Measurements from ENCODE around the gene CRAMP1.
"Not testable (repeated sequence)": the region's sequence is repeated elsewhere in the genome, so short reads cannot be mapped to it uniquely, and the experiment has no call there.

CRAMP1 gene

DNA sequence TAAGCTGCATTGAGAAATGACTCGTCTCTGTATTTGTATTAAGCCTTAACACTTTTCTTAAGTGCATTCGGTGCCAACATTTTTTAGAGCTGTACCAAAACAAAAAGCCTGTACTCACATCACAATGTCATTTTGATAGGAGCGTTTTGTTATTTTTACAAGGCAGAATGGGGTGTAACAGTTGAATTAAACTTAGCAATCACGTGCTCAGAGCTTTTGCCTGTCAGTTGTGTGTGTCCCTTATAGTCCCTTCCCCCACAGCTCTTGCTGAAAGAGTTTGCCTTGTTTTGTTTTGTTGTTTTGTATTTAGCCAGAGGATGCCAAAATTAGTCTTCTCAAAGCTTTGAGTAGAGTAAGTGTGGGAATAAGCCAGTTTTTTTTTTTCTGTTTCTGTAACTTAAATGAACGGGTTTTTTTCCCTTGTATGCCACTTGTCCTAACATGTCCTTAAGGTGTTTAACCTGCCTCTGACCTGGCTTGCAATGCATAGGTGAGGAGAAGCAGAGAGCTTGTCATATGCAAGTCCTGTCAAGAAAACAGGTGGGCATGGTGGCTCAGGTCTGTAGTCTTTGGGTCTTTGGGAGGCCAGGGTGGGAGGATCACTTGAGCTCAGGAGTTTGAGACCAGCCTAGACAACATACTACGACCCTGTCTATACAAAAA lies 89.2 kb downstream of the CRAMP1 start:
- Histone ChIP-seq H3K9me3 (ENCODE audit: control insufficient read depth, low read length) (peaks cover 6% of the 10 kb centered on the region), H3K4me3 (ENCODE audit: extremely low read depth, insufficient read depth, low read length, poor library complexity, severe bottlenecking) (no peak overlapping the region), H3K4me1 (ENCODE audit: control insufficient read depth, insufficient read depth, low read length, poor library complexity, severe bottlenecking) (peaks cover 2% of the 10 kb centered on the region), H3K27ac (ENCODE audit: low read depth, low read length, severe bottlenecking) (peak overlapping the region; percentile 16), H3K36me3 (ENCODE audit: control insufficient read depth, insufficient read depth, low read length) (peaks cover 69% of the 10 kb centered on the region)
- WGBS, 2 experiments (ENCODE audit: insufficient coverage in 2 of 2): 95 to 98% methylated on average over 4 of the region's 6 CpGs

DNA sequence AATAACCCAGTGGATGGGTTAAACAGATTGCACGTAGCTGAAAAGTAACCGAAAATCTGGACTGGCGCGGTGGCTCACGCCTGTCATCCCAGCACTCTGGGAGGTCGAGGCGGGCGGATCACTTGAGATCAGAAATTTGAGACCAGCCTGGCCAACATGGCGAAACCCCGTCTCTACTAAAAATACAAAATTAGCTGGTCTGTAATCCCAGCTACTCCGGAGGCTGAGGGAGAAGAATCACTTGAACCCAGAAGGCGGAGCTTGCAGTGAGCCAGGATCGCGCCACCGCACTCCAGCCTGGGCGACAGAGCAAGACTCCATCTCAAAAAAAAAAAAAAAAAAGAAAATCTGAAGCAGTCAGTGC lies 93.1 kb downstream of the CRAMP1 start:
- peaks cover 38% of the 10 kb centered on the region for H3K36me3 ChIP-seq (ENCODE audit: control insufficient read depth, insufficient read depth, low read length)
- H3K4me1 ChIP-seq (ENCODE audit: control insufficient read depth, insufficient read depth, low read length, poor library complexity, severe bottlenecking): peaks cover 23% of the 10 kb centered on the region
- WGBS, 2 experiments (ENCODE audit: insufficient coverage in 2 of 2): 1% methylated on average over 7 to 9 of the region's 16 CpGs
- not testable (repeated sequence) for H3K9me3 ChIP-seq (ENCODE audit: control insufficient read depth, low read length)
- H3K27ac ChIP-seq (ENCODE audit: low read depth, low read length, severe bottlenecking): peak overlapping the region; percentile 93
- H3K4me3 ChIP-seq (ENCODE audit: extremely low read depth, insufficient read depth, low read length, poor library complexity, severe bottlenecking): peak overlapping the region; percentile 95

DNA sequence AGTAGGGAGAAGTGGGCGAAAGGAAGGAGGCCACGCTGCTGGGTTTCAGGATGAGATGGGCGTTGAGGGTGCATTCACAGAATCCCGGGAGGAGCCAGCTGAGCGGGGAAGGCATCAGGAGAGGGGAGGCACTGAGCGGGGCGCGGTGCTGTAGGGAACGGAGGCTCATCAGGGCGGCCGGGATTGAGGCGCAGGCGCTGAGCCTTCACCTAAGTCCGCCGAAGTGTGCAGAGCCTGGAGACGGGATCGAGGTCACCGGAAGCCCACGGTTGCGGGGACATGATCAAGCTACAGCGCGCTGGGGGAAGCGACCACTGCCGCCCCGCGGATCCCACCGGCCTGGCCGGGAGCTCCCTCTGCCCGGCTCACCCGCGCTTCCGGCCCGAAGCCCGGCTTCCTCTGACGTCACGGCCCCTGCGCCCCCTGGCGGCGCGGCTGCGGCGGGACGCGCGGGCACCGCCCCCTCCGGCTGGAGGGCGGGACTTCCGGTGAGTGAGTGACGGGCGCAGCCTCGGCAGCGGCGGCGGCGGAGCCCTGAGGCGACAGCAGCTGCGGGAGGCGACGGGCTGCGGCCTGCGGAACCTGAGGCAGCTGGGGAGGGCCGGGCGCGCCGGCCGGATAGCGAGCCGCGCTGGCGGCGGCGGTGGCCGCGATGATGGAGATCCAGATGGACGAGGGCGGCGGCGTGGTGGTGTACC lies 93.7 kb downstream of the CRAMP1 start, which contains the start of gene MAPK8IP3:
Gene MAPK8IP3, plus strand, starts transcription at position 508 of the 698 bp plus-strand sequence. Its CDS starts 145 bp downstream, at position 653.
- Histone ChIP-seq H3K4me1 (ENCODE audit: control insufficient read depth, insufficient read depth, low read length, poor library complexity, severe bottlenecking) (peaks cover 21% of the 10 kb centered on the region), H3K36me3 (ENCODE audit: control insufficient read depth, insufficient read depth, low read length) (peaks cover 33% of the 10 kb centered on the region), H3K9me3 (ENCODE audit: control insufficient read depth, low read length) (no peaks in the 10 kb centered on the region), H3K4me3 (ENCODE audit: extremely low read depth, insufficient read depth, low read length, poor library complexity, severe bottlenecking) (peak within 1 kb of the TSS; percentile 95), H3K27ac (ENCODE audit: low read depth, low read length, severe bottlenecking) (peak within 1 kb of the TSS; percentile 93)
- 0% methylated on average over 61 to 71 of the region's 79 CpGs for WGBS, 2 experiments (ENCODE audit: insufficient coverage in 2 of 2)

DNA sequence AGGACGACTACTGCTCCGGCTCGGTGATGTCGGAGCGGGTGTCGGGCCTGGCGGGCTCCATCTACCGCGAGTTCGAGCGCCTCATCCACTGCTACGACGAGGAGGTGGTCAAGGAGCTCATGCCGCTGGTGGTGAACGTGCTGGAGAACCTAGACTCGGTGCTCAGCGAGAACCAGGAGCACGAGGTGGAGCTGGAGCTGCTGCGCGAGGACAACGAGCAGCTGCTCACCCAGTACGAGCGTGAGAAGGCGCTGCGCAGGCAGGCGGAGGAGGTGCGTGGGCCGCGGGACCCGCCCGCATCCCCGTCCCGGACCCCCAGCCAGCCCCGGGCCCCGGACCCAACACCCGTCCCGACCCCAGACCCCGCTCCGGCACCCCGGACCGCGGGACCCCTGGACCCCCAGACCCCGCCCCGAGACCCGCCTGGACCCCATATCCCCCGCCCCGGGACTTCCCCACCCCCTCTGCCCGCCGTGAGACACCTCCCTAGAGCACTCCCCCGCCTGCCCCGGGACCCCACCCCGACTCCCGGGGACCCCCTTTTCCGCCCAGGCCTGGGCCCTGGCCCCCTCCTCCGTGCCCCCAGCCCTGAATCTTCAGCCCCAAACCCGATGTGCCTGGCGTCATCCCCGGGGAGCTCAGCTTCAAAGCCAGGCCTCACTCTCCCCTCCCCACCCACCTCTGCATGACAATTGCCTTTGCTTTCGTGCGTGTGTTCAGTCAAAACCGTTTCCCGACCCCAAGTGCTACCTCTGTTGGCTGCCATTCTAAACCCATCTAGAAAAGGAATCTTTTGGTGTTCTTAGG lies 94.4 kb downstream of the CRAMP1 start:
- Histone ChIP-seq H3K9me3 (ENCODE audit: control insufficient read depth, low read length) (no peaks in the 10 kb centered on the region), H3K4me1 (ENCODE audit: control insufficient read depth, insufficient read depth, low read length, poor library complexity, severe bottlenecking) (peaks cover 21% of the 10 kb centered on the region), H3K27ac (ENCODE audit: low read depth, low read length, severe bottlenecking) (peak overlapping the region; percentile 16), H3K4me3 (ENCODE audit: extremely low read depth, insufficient read depth, low read length, poor library complexity, severe bottlenecking) (peak overlapping the region; percentile 95), H3K36me3 (ENCODE audit: control insufficient read depth, insufficient read depth, low read length) (peaks cover 26% of the 10 kb centered on the region)
- WGBS, 2 experiments (ENCODE audit: insufficient coverage in 2 of 2): 0 to 1% methylated on average over 36 to 42 of the region's 62 CpGs

DNA sequence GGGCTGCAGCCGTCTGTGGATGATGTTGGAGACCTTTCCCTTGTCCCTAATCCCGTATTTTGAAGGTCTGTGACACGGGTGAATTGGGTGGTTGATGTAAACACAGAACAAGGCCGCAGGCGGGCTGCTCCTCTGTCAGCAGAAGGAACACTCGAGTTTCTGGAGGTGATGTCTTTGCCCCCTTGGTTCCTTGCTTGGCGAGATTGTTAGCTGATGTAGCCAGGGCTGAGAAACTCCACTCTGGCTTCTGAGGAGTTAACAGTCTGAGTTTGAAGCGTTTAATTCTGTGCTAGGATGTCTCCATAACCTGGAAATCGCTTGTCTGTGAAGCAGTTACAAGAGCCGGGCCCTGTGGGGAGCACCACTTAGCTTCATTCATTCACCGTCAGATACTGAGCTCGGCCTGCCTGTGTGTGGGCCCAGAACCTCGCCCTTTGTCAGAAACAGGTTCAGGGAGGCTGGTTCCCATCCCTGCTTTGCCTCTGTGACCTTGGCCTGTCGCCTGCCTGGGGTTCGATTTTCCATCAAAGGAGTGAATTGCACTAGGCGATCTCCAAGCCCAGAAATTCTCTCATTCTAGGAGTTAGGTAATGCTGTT lies 95.1 kb downstream of the CRAMP1 start:
- peak overlapping the region; percentile 95 for H3K4me3 ChIP-seq (ENCODE audit: extremely low read depth, insufficient read depth, low read length, poor library complexity, severe bottlenecking)
- peak overlapping the region; percentile 6 for H3K27ac ChIP-seq (ENCODE audit: low read depth, low read length, severe bottlenecking)
- no peaks in the 10 kb centered on the region for H3K9me3 ChIP-seq (ENCODE audit: control insufficient read depth, low read length)
- H3K36me3 ChIP-seq (ENCODE audit: control insufficient read depth, insufficient read depth, low read length): peaks cover 19% of the 10 kb centered on the region
- H3K4me1 ChIP-seq (ENCODE audit: control insufficient read depth, insufficient read depth, low read length, poor library complexity, severe bottlenecking): peaks cover 21% of the 10 kb centered on the region
- 42 to 53% methylated on average over 13 to 16 of the region's 16 CpGs for WGBS, 2 experiments (ENCODE audit: insufficient coverage in 2 of 2)

DNA sequence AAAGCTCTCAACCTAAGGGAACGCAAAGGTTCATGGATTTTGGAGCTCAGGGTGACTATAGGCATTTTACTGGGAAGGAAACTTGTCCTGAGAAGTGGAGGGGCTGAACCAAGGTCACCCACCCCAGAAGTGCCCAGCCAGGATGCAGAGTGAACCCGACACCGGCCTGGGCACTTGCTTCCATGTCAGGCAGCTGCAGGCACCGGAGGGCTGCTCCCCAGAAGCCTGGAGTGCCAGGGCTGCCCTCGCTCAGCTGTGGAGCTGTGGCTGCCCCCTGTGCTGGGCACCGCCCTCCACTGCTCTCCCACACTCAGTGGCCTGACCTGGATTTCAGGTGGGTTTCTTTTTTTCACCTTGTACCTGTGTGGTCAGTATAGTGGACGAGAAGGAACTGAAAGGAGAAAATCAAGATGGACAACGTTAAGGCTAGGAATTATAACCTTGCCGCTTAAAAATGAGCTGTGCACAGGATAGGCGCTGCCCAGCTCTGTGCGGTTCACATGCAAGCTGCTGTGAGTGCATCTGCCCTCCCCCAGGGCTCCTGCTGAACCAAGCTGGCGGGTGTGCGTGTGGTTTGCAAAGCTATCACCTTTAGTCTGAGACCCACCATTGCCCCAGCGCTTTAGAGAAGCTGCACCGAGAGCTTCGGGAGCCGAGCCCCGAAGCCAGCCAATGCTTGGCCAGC lies 96.1 kb downstream of the CRAMP1 start:
- Histone ChIP-seq H3K27ac (ENCODE audit: low read depth, low read length, severe bottlenecking) (no peak overlapping the region), H3K36me3 (ENCODE audit: control insufficient read depth, insufficient read depth, low read length) (peaks cover 9% of the 10 kb centered on the region), H3K4me1 (ENCODE audit: control insufficient read depth, insufficient read depth, low read length, poor library complexity, severe bottlenecking) (peaks cover 29% of the 10 kb centered on the region), H3K9me3 (ENCODE audit: control insufficient read depth, low read length) (no peaks in the 10 kb centered on the region), H3K4me3 (ENCODE audit: extremely low read depth, insufficient read depth, low read length, poor library complexity, severe bottlenecking) (no peak overlapping the region)
- 92 to 93% methylated on average over 14 to 18 of the region's 18 CpGs for WGBS, 2 experiments (ENCODE audit: insufficient coverage in 2 of 2)

DNA sequence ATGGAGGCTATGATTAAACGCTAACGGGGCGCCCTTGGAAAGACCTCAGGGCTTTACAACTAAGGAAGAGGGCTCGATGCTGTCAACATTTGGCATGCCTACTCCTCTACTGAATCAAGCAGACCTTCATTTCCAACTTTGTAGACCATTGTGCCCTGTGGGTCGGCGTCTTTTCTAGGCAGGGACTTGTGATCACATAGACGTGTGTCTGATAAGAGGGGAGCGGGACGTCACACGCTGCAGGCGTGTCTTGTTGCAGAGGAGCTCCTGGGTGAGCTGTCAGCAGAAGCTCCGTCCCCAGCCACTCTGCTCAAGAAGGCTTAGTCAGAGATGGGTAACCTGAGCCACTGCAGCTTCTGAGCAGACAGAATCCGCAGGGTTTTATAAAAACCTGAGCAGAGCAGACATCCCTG lies 96.6 kb downstream of the CRAMP1 start:
- Histone ChIP-seq H3K27ac (ENCODE audit: low read depth, low read length, severe bottlenecking) (no peak overlapping the region), H3K4me1 (ENCODE audit: control insufficient read depth, insufficient read depth, low read length, poor library complexity, severe bottlenecking) (peaks cover 30% of the 10 kb centered on the region), H3K36me3 (ENCODE audit: control insufficient read depth, insufficient read depth, low read length) (peaks cover 7% of the 10 kb centered on the region), H3K4me3 (ENCODE audit: extremely low read depth, insufficient read depth, low read length, poor library complexity, severe bottlenecking) (no peak overlapping the region), H3K9me3 (ENCODE audit: control insufficient read depth, low read length) (no peaks in the 10 kb centered on the region)
- 92 to 94% methylated on average over 13 of the region's 13 CpGs for WGBS, 2 experiments (ENCODE audit: insufficient coverage in 2 of 2)

DNA sequence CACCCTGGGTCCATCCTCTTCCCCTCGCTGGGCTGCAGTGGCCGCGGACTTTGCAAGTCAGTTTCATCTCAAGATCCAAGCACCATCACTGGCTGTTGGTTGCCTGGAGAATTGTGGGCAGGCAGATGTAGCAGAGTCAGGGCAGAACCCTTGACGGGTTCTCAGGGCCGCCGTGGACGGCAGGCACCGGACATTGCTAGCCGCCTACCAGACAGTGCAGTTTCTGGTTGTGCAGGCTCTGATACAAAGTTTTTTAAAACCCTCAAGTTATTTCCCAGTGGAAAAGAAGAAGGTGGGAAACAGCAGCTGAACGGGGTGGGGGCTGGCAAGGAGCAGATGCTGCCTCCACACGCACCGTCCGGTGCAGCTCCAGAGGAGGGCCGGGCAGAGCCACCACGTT lies 97.2 kb downstream of the CRAMP1 start:
- no peak overlapping the region for H3K27ac ChIP-seq (ENCODE audit: low read depth, low read length, severe bottlenecking)
- 94 to 98% methylated on average over 13 to 15 of the region's 15 CpGs for WGBS, 2 experiments (ENCODE audit: insufficient coverage in 2 of 2)
- peaks cover 30% of the 10 kb centered on the region for H3K4me1 ChIP-seq (ENCODE audit: control insufficient read depth, insufficient read depth, low read length, poor library complexity, severe bottlenecking)
- H3K9me3 ChIP-seq (ENCODE audit: control insufficient read depth, low read length): no peaks in the 10 kb centered on the region
- peaks cover 7% of the 10 kb centered on the region for H3K36me3 ChIP-seq (ENCODE audit: control insufficient read depth, insufficient read depth, low read length)
- no peak overlapping the region for H3K4me3 ChIP-seq (ENCODE audit: extremely low read depth, insufficient read depth, low read length, poor library complexity, severe bottlenecking)

DNA sequence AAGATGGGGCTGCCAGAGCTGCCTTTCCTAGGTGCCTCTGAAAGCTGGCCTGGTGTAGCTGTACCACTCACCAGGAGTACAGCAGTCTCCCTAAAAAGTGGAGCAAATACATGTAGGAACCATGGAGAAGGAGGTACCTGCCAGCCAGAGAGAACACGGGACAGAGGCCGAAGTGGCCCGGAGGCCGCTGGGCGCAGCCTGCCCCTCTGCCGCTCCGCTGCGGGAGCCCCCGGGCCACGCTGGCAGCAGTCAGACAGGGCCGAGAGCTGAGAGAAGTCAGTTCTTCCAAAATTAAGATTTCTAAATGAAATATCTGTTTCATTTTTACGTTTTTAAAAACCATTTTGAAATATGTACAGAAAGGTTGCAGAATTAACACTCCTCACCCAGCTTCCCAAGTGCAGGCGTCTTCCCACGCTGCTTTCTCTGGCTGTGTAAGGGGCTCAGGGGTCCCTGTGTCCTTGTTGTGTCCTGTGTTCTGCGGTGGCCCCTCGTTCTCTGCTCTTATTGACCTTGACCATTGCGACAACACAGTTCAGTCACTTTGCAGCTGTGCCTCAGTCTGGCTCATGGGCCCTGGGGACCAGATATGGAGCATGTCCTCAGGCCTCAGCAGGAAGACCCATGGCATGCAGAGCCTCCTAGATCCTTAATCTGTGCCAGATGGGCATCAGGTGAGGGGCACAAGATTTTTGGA lies 98.8 kb downstream of the CRAMP1 start:
- Histone ChIP-seq H3K4me1 (ENCODE audit: control insufficient read depth, insufficient read depth, low read length, poor library complexity, severe bottlenecking) (peaks cover 30% of the 10 kb centered on the region), H3K4me3 (ENCODE audit: extremely low read depth, insufficient read depth, low read length, poor library complexity, severe bottlenecking) (no peak overlapping the region), H3K9me3 (ENCODE audit: control insufficient read depth, low read length) (no peaks in the 10 kb centered on the region), H3K27ac (ENCODE audit: low read depth, low read length, severe bottlenecking) (no peak overlapping the region), H3K36me3 (ENCODE audit: control insufficient read depth, insufficient read depth, low read length) (peaks cover 7% of the 10 kb centered on the region)
- 94 to 95% methylated on average over 13 to 15 of the region's 17 CpGs for WGBS, 2 experiments (ENCODE audit: insufficient coverage in 2 of 2)
